Stimulated activated CD8-positive, alpha-beta memory T cell treated with anti-CD3 and anti-CD28 coated beads, Interleukin-12 subunit alpha, Interleukin-12 subunit beta, amount 100 ng/mL, for 24 hours (primary cell): ENCODE data around the gene SASH1.

Source experiments
- DNase-seq: peaks from one replicate; pipeline ENCODE4 v3.0.0-alpha.2; 2020; ENCODE audit errors: extremely low read depth

Gene SASH1

DNA sequence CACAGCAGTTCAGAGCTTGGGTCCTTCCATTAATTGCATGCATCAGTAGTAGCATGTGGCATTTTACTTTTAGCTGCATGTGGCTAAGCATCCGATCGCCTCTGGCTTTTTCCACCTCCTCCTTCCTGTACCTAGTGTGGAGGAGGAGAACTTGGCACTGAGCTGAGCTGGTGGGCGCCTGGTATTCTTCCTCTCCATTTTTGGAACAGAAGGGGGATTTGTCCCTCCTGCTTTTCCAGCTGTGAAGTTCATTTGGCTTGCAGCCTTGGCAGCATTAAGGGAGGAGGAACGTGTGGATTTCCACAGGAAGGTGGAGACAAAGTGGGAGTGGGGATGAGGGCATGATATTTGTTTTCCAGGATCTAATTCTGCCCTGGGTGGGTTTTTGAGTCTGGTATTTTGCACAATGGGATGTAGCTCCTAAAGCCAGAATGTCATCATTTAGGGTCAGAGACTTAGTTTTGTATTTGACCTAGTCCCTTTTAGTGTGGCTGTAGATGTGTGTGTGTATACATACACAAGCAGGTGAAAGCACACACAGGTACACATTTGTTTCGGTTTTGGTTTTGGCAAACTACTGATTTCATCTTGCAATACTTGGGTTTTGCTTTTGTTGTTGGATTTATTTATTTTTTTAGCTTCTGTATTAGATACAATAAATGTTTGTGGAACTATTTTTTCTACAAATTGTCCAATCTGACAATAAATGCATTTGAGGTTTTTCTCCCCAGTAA lies 90.0 kb downstream of the SASH1 start:
- no peak for DNase-seq

- DNase-seq, result no peak
Measured at GRCh38 chr6:148435386-148435785, 92.7 kb downstream of the SASH1 start.

- no peak for DNase-seq
Measured at GRCh38 chr6:148436466-148436865, 93.8 kb downstream of the SASH1 start.

- no peak for DNase-seq
Measured at GRCh38 chr6:148438632-148439031, 96.0 kb downstream of the SASH1 start.

DNA sequence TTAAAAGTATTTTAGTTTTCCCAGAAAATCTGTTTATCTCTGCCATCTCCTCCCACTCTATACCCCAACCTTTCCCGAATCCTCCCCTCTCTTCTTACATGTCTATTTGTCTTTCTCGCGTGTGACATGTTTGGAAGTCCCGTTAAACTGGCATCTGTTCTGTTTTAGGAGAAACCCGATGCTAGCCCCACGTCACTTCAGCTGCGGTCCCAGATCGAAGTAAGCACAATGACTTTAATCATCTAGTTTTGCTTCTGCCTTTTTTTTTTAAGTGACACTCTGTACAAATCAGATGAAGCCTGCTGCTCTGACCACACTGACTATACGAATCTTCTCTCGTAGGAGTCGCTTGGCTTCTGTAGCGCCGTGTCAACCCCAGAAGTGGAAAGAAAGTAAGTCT lies 97.4 kb downstream of the SASH1 start:
- no peak for DNase-seq

DNA sequence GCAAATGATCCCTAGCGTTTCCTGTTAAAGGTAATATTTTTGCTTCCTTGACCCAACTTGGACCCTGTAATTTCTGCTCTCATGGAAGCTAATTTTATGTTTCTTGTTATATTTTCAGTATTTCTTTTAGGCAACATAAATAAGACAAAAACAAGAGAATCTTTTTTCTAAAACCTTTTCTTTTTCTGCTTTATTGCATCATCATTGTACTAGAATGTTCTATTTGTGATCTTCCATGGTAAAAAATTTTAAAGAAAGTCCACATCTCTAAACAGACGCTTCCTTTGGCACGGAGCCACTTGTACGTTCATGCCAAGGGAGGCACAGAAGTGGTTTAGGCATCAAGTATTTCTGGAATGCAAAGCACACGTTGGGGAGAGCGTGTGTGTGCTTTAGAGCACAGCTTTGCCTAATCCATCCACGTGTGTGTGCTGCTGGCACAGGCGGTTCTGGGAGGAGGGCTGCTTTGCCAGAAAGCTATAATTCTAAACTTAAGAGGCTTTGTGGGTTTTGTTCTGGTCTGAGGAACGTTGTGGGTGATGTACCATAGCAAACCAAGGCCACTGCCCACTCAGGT lies 98.3 kb downstream of the SASH1 start:
- DNase-seq, result no peak

DNA sequence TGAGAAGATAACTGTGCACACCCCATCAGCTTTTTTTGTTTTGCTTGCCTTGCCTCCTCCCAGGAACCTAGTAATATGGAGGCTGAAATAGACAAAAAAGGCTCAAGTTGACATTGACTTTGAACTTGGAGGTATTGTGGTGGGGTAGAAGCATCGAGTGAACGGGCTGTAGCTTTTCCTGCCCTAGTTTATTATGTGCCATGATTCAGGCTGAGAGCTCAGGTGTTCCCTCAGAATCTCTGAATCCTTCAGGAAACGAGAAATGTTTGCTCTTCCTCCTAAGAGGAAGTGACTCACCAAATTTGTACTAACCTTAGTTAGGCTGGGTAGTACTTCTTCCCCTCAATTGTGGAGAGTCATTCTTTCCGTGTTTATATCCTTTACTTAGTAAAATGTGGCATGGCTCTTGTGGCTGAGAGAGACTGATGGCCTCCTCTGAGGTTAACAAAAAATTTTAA lies 98.8 kb downstream of the SASH1 start:
- no peak for DNase-seq

GRCh38 chr6:148443798-148444560 lies 101.3 kb downstream of the SASH1 start:
- no peak for DNase-seq

DNA sequence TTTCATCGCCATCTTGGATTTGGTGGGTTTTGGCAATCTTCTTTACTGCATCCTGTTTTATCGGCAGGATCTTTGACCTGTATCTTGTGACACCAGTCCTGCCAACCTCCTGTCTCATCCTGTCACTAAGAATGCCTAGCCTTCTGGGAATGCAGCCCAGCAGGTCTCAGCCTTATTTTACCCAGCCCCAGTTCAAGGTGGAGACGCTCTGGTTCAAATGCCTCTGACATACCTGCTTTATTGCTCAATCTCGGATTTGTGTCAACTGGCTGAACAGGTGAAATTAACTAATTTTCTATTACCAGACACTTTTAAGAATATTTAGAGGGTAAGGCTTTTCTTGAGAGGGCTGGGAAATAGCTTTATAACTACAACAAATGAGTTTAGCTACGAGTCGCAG lies 102.5 kb downstream of the SASH1 start:
- no peak for DNase-seq

DNA sequence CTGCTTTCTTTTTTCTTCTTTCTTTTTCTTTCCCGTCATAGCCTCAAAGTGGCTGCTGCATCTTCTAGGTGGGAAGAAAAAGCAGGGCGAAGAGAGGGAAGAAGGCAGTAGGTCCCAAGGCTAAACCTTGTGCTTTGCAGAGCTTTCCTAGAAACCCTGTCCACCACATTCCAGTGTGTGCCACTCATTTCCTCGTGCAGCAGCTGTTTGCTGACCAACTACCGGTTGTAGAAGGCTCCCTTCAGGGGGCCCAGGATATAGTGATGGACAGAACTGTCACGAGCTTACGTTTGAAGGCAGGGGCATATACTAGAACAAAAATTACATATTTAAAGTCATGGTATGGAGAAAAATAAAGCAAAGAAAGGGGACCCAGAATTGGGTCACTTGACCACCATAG lies 103.0 kb downstream of the SASH1 start:
- no peak for DNase-seq

DNA sequence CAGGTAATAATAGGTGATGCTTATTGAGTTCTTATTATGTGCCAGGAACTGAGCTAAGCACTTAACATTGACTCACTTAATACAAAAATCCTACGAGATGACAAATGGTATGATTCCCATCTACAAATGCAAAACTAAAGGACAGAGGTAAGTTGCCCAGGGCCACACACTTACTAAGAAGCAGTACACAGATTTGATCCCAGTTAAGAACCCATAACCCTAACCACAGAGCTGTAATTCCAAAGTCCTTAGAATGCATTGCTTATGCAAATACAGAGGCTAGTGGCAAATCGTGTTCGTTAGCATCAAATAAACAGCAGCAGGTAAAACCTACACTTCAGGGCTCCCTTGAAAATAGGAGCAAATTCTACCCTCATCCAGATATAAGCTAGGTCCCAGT lies 104.0 kb downstream of the SASH1 start:
- no peak for DNase-seq

DNA sequence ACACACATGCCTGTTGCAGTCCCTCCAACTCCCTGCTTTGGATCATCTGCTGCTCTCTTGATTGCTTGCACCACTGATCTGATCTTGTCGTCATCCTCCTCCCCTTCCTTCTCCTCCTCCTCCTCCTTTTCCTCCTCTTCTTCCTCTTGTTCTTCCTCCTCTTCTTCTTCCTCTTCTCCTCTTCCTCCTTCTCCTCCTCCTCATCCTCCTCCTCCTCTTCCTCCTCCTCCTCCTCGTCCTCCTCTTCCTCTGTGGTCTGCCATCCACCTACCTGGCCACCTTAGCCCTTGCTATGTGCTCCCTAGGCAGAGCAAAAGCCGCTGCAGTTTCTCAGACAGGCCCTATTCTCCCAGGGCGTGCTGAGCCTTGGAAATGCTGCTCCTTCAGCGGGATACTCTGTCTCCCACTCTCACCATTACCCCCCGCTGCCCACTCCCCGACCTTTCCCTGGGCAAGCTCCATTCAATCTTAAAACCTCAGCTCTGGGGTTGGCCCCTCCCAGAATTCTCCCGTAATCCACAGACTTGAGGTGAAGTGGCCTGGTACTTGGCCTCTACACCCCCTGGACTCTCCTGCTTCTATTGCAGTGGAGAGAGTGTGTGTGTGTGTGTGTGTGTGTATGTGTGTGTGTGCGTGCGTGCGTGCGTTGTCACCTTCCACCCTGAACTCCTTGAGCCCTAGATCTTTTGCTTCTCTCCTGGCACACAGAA lies 105.0 kb downstream of the SASH1 start:
- no peak for DNase-seq

- DNase-seq, result no peak
Measured at GRCh38 chr6:148448369-148449012, 105.9 kb downstream of the SASH1 start.

- DNase-seq, result no peak
Measured at GRCh38 chr6:148450866-148451265, 108.2 kb downstream of the SASH1 start.

DNA sequence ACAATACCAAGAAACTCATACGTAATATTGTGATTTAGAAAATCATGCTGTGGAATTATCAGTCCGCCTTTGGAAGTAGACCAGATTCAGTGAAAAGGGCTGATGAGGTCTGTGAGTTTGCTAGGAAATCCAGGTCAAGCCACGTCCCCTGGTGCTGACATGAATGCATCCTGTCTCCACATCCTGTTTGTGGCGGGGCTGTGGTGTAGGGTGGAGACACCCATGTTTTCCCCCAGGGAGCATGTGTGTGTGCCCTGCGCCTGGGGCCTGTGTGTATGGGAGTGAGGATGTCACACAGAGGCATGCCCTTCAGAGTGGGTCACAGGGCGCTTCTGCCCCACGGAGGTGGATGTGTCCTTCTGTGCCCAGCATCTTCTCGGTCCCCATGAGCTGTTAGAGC lies 109.1 kb downstream of the SASH1 start:
- no peak for DNase-seq

DNA sequence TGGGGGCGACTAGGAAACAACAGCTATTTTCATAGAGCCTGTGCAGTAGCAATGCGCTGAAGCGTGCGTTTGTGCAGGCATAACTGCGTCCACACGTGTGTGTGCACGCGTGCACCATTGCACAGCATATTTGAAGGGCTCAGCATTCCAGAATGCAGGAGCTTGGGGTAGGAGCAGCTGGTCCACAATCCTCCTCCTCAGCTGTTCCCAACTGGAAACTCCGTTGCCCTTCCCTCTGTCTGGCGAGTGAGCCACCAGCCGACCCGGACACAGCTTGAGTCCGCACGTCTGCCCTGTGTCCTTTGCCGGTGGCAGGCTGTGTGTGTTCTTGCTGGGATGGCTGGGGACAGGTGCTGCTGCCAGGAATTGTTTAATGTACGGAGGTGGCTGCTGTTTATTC lies 110.2 kb downstream of the SASH1 start:
- DNase-seq, result no peak

DNA sequence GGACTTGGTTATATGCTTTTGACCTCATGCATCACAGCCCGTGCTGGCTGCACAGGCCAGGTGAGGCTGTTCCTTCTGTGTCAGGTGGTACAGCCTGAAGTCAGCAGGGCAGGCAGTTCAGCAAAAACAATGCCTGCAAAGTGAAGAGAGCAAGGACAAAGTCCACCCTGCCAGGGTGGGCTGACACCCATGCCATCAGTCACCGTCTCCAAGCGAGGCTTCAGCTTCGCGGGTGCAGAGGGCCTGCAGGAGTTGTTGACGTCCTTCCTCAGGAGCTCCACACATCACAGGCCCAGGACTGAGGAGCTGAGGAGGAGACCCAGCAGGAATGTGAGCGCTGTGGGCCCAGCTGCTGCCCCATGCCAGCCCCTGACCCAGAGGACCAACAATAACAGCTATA lies 111.3 kb downstream of the SASH1 start:
- DNase-seq, result no peak

DNA sequence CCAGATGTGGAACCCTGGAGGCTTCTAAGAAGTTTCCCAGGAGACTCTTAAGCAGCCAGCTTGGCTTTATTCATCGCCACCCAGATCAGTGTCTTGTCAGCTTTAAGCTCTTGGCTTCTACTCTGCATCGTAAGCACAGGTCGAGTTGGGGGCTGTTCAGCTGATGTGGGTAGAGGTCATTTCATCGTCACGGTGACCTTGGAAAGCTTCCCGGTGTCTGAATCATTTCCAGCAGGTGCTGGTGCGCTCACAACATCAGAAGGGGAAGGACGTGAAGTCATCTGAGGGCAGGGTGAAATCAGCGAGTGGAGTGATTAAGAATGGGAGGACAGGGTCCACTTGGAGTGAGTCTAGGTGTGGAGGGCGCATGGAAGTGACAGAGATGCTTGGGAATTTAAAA lies 112.6 kb downstream of the SASH1 start:
- DNase-seq, result no peak

DNA sequence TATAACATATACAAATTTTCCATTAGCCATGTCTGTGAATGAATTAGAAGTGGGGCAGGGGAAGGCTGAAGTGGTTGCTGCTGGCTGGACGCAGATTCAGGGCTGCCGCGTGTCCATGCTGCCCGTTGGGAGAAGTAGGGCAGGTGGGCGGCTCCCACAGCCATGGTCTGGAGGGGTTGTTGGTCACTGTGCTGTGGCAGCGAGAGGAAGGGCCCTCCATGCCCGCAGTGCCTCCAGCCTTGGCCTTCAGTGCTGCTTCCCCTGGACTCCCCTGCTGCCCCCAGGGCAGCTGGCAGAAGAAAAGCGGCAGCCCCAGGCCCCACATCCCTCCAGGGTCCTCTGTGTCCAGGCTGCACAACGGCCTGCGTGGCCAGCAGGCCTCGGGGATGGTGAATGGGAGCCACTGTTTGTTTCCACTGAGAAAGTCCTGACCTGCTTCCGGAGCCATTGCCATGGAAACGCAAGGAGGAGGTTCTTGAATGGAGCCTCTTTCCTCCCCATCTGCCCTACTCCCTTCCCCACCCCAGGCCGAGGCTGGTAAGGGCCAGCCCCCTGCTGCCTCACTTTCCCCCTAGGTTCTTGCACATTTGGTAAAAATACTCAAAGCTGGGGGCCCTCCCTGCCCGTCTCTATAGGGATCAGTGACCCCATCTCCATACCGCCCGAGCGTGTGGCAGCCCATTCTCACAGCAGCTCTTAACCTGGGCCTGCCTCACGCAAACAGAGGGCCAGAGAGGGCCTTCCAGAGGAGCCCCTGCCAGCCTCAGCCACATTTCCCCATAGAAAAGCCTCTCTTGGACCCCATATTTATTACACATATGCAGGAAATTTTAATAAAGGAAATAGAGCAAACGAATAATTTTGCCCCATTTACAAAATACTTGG lies 113.3 kb downstream of the SASH1 start:
- DNase-seq, result no peak

DNA sequence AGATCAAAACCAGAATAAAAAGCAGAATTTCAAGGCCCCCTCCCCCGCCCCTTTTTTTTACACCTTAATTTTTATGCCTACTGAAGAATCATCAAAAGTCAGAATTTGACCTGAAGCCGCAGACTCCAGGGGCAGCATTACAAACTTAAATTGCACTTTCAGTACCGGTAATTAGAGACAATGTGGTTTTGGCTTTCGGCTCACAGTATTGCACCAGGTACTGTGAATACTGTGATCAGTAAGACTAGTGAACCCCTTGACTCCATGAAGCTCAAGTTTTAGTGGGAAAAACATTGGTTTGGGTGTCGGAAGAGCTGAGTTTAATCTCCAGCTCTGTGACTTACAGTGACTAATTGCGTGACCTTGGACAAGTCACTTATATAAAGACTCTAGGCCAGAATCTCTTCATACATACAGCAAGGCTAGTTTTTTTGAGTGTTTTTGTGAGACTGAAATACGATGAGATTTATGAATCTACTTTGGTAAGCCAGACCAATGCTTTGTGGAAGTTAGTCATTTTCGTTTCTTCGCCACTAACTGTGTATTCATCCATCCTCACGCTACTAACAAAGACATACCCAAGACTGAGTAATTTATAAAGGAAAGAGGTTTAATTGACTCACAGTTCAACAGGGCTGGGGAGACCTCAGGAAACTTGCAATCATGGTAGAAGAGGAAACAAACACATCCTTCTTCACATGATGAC lies 114.7 kb downstream of the SASH1 start:
- DNase-seq, result no peak
